Measurements from ENCODE around the gene TEX14.

The TEX14 gene

GRCh38 chr17:58569196-58569595, 122.6 kb downstream of the TEX14 start:
- H3K27ac ChIP-seq, result no peak overlapping the region
- TF ChIP-seq ZFX (IDR thresholded peaks at IDR 0.05; ENCODE audit: borderline replicate concordance) (no peak), CTCF (IDR thresholded peaks at IDR 0.05) (no peak)

- no peak for TF ChIP-seq CTCF (IDR thresholded peaks at IDR 0.05)
- TF ChIP-seq ZFX (IDR thresholded peaks at IDR 0.05; ENCODE audit: borderline replicate concordance), result no peak
- no peak overlapping the region for H3K27ac ChIP-seq
Measured at GRCh38 chr17:58568044-58568799, 123.6 kb downstream of the TEX14 start.

- TF ChIP-seq ZFX (IDR thresholded peaks at IDR 0.05; ENCODE audit: borderline replicate concordance) (no peak), CTCF (IDR thresholded peaks at IDR 0.05) (no peak)
- H3K27ac ChIP-seq, result no peak overlapping the region
Measured at GRCh38 chr17:58565389-58566311, 126.2 kb downstream of the TEX14 start.

- TF ChIP-seq ZFX (IDR thresholded peaks at IDR 0.05; ENCODE audit: borderline replicate concordance), result no peak
- no peak for TF ChIP-seq CTCF (IDR thresholded peaks at IDR 0.05)
- H3K27ac ChIP-seq, result no peak overlapping the region
Measured at GRCh38 chr17:58564971-58565370, 126.9 kb downstream of the TEX14 start.

- TF ChIP-seq CTCF (IDR thresholded peaks at IDR 0.05), result no peak
- H3K27ac ChIP-seq, result no peak overlapping the region
Measured at GRCh38 chr17:58564243-58564642, 127.6 kb downstream of the TEX14 start.

- TF ChIP-seq ZFX (IDR thresholded peaks at IDR 0.05; ENCODE audit: borderline replicate concordance), result no peak
- TF ChIP-seq CTCF (IDR thresholded peaks at IDR 0.05), result no peak
- H3K27ac ChIP-seq, result no peak overlapping the region
Measured at GRCh38 chr17:58560511-58560910, 131.3 kb downstream of the TEX14 start.

- no peak overlapping the region for H3K27ac ChIP-seq
- TF ChIP-seq ZFX (IDR thresholded peaks at IDR 0.05; ENCODE audit: borderline replicate concordance) (no peak), CTCF (IDR thresholded peaks at IDR 0.05) (no peak)
Measured at GRCh38 chr17:58557981-58558380, 133.9 kb downstream of the TEX14 start.

All from 22Rv1 (cell line).